Neural cell (in vitro differentiated cells): ENCODE data around the gene MRPL37. TPM values are rescaled to one million over a fixed set of nuclear protein-coding genes. Genes with fewer than 3 reads are reported as not detected.

ENCODE experiments used
- H2AFZ ChIP-seq: fragments of 200-600, 300-800 bp; sonication (generic), shearing (Covaris generic); 2 replicates; pipeline ENCODE4 v1.6.0; 2014; ENCODE audit warnings: low read depth, mild to moderate bottlenecking, antibody characterized with exemption, low read length, moderate library complexity
- H3F3A ChIP-seq: fragments of 200-600 bp; shearing (Covaris generic); 2 replicates; pipeline ENCODE4 v1.6.1; 2016; ENCODE audit warnings: mild to moderate bottlenecking, moderate library complexity, mixed read lengths, antibody characterized with exemption, low read length; ENCODE audit not compliant: insufficient read depth, poor library complexity, severe bottlenecking
- H3K27ac ChIP-seq: fragments of 200-600, 300-800 bp; sonication (generic), shearing (Covaris generic); 2 replicates; pipeline ENCODE4 v1.5.1; 2014; ENCODE audit warnings: mild to moderate bottlenecking, low read length, moderate library complexity
- H3K27me3 ChIP-seq: fragments of 300-800, 200-600 bp; sonication (generic), shearing (Covaris generic); 2 replicates; pipeline ENCODE4 v1.6.0; 2014; ENCODE audit warnings: mild to moderate bottlenecking, low read depth, low read length, moderate library complexity; ENCODE audit not compliant: insufficient read depth
- H3K36me3 ChIP-seq: fragments of 300-800, 200-600 bp; sonication (generic), shearing (Covaris generic); 2 replicates; pipeline ENCODE4 v1.5.1; 2014; ENCODE audit warnings: mild to moderate bottlenecking, antibody characterized with exemption, low read length, moderate library complexity; ENCODE audit not compliant: insufficient read depth
- H3K4me2 ChIP-seq: fragments of 300-800, 200-600 bp; sonication (generic), shearing (Covaris generic); 2 replicates; pipeline ENCODE4 v1.6.0; 2014; ENCODE audit warnings: mild to moderate bottlenecking, low read length
- H3K4me3 ChIP-seq: fragments of 300-800, 200-600 bp; sonication (generic), shearing (Covaris generic); 2 replicates; pipeline ENCODE4 v1.5.1; 2014; ENCODE audit warnings: mild to moderate bottlenecking, low read length, moderate library complexity
- H3K79me2 ChIP-seq: fragments of 200-600 bp; shearing (Covaris generic); replicated peaks from 2 replicates; pipeline ENCODE4 v1.6.0; 2014; ENCODE audit warnings: mild to moderate bottlenecking, low read length, moderate library complexity; ENCODE audit not compliant: insufficient read depth
- H3K9ac ChIP-seq: fragments of 300-800, 200-600 bp; sonication (generic), shearing (Covaris generic); 2 replicates; pipeline ENCODE4 v1.6.1; 2016; ENCODE audit warnings: mild to moderate bottlenecking, low read length, mixed read lengths
- H3K9me2 ChIP-seq: fragments of 200-600 bp; shearing (Covaris generic); 2 replicates; pipeline ENCODE4 v1.6.1; 2016; ENCODE audit warnings: mild to moderate bottlenecking, low read length, mixed read lengths; ENCODE audit not compliant: insufficient read depth
- H3K9me3 ChIP-seq: fragments of 200-600, 300-800 bp; sonication (generic), shearing (Covaris generic); 2 replicates; pipeline ENCODE4 v1.6.1; 2016; ENCODE audit warnings: mild to moderate bottlenecking, mixed run types, low read length, moderate library complexity, mixed read lengths
- H4K20me1 ChIP-seq: fragments of 200-600 bp; shearing (Covaris generic); 2 replicates; pipeline ENCODE4 v1.6.1; 2016; ENCODE audit warnings: mild to moderate bottlenecking, mixed run types; ENCODE audit not compliant: insufficient read depth
- CTCF ChIP-seq: fragments of 450-650 bp; IDR thresholded peaks from 2 replicates; pipeline ENCODE4 v1.5.1; 2014; ENCODE audit warnings: antibody characterized with exemption, mild to moderate bottlenecking, moderate library complexity; ENCODE audit not compliant: poor library complexity, severe bottlenecking
- EP300 ChIP-seq: fragments of 450-650 bp; conservative IDR thresholded peaks from 2 replicates; pipeline ENCODE4 v1.6.1; 2014; ENCODE audit warnings: antibody characterized with exemption, mild to moderate bottlenecking, moderate library complexity; ENCODE audit not compliant: poor library complexity, severe bottlenecking
- EZH2 ChIP-seq: fragments of 200-600, 300-800 bp; shearing (Covaris generic), sonication (generic); IDR thresholded peaks from 2 replicates; pipeline ENCODE4 v1.6.1; 2014; ENCODE audit warnings: antibody characterized with exemption, low read length, borderline replicate concordance, mild to moderate bottlenecking; ENCODE audit not compliant: insufficient read depth, poor library complexity, severe bottlenecking
- MXI1 ChIP-seq: fragments of 450-650 bp; conservative IDR thresholded peaks from 2 replicates; pipeline ENCODE4 v1.6.1; 2014; ENCODE audit warnings: antibody characterized with exemption, mild to moderate bottlenecking; ENCODE audit not compliant: poor library complexity, severe bottlenecking
- POLR2AphosphoS5 ChIP-seq: IDR thresholded peaks from 2 replicates; pipeline ENCODE4 v1.6.1; 2012
- RAD21 ChIP-seq: fragments of 450-650 bp; conservative IDR thresholded peaks from 2 replicates; pipeline ENCODE4 v1.6.1; 2014; ENCODE audit warnings: antibody characterized with exemption, mild to moderate bottlenecking, moderate library complexity
- SMC3 ChIP-seq: fragments of 450-650 bp; conservative IDR thresholded peaks from 2 replicates; pipeline ENCODE4 v1.6.1; 2014; ENCODE audit warnings: antibody characterized with exemption, mild to moderate bottlenecking, moderate library complexity; ENCODE audit not compliant: poor library complexity
- TAF1 ChIP-seq: IDR thresholded peaks from 2 replicates; pipeline ENCODE4 v1.6.1; 2012; ENCODE audit warnings: low read depth
- polyA plus RNA-seq: library from polyadenylated mRNA; depleted of rRNA; stranded (reverse); fragments of >200 nt; gene quantifications from 2 replicates; pipeline ENCODE4 v1.2.3, GENCODE V29; 2014

MRPL37 gene
- polyA plus RNA-seq, 1 donor from 2014 or later, result 24.3 TPM

GRCh38 chr1:54180701-54181360, 19.1 kb upstream of the MRPL37 start:
- no peaks in the 10 kb centered on the region for H3K36me3 ChIP-seq
- no peaks in the 10 kb centered on the region for H3K79me2 ChIP-seq
- no peak overlapping the region for H3K4me3 ChIP-seq
- no peaks in the 10 kb centered on the region for H3K9me2 ChIP-seq
- no peaks in the 10 kb centered on the region for H3F3A ChIP-seq
- TF ChIP-seq EZH2, result no peak
- H3K4me2 ChIP-seq, result no peak overlapping the region
- no peaks in the 10 kb centered on the region for H3K27me3 ChIP-seq
- no peak overlapping the region for H3K9ac ChIP-seq
- no peak overlapping the region for H3K27ac ChIP-seq
- no peak overlapping the region for H2AFZ ChIP-seq
- no peaks in the 10 kb centered on the region for H4K20me1 ChIP-seq
- no peaks in the 10 kb centered on the region for H3K9me3 ChIP-seq

- no peaks in the 10 kb centered on the region for H3K79me2 ChIP-seq
- H2AFZ ChIP-seq, result no peak overlapping the region
- H3K9me3 ChIP-seq, result no peaks in the 10 kb centered on the region
- no peaks in the 10 kb centered on the region for H3K9me2 ChIP-seq
- no peak for TF ChIP-seq EZH2
- H3K9ac ChIP-seq, result no peak overlapping the region
- H3K36me3 ChIP-seq, result no peaks in the 10 kb centered on the region
- no peaks in the 10 kb centered on the region for H3K27me3 ChIP-seq
- no peak overlapping the region for H3K4me3 ChIP-seq
- no peaks in the 10 kb centered on the region for H3F3A ChIP-seq
- no peak overlapping the region for H3K4me2 ChIP-seq
- H3K27ac ChIP-seq, result no peak overlapping the region
- H4K20me1 ChIP-seq, result no peaks in the 10 kb centered on the region
Measured at GRCh38 chr1:54186056-54186455, 13.9 kb upstream of the MRPL37 start.

GRCh38 chr1:54188291-54188690, 11.7 kb upstream of the MRPL37 start:
- Histone ChIP-seq H3K9me2 (no peaks in the 10 kb centered on the region), H3K4me2 (no peak overlapping the region), H2AFZ (no peak overlapping the region), H3K36me3 (no peaks in the 10 kb centered on the region), H3K9ac (no peak overlapping the region), H3K27me3 (no peaks in the 10 kb centered on the region), H3K27ac (no peak overlapping the region), H3K4me3 (no peak overlapping the region), H3F3A (no peaks in the 10 kb centered on the region), H3K79me2 (no peaks in the 10 kb centered on the region), H4K20me1 (no peaks in the 10 kb centered on the region), H3K9me3 (no peaks in the 10 kb centered on the region)
- no peak for TF ChIP-seq SMC3
- no peak for TF ChIP-seq CTCF
- TF ChIP-seq EZH2, result no peak
- TF ChIP-seq RAD21, result no peak
- TF ChIP-seq MXI1, result no peak

GRCh38 chr1:54190526-54190925, 9.4 kb upstream of the MRPL37 start:
- H3F3A ChIP-seq, result no peaks in the 10 kb centered on the region
- no peaks in the 10 kb centered on the region for H3K36me3 ChIP-seq
- H3K27ac ChIP-seq, result no peak overlapping the region
- H3K27me3 ChIP-seq, result no peaks in the 10 kb centered on the region
- no peak overlapping the region for H2AFZ ChIP-seq
- H3K79me2 ChIP-seq, result no peaks in the 10 kb centered on the region
- no peak overlapping the region for H3K9ac ChIP-seq
- no peaks in the 10 kb centered on the region for H3K9me3 ChIP-seq
- no peak overlapping the region for H3K4me3 ChIP-seq
- no peaks in the 10 kb centered on the region for H3K9me2 ChIP-seq
- TF ChIP-seq TAF1, result no peak
- TF ChIP-seq MXI1, result no peak
- TF ChIP-seq RAD21, result no peak
- no peak for TF ChIP-seq EP300
- no peak for TF ChIP-seq EZH2
- TF ChIP-seq POLR2AphosphoS5, result no peak
- no peak for TF ChIP-seq SMC3
- no peak for TF ChIP-seq CTCF
- no peak overlapping the region for H3K4me2 ChIP-seq
- H4K20me1 ChIP-seq, result no peaks in the 10 kb centered on the region
